T-helper 2 cell treated with Interferon-gamma antibody and Interleukin-4, amounts not matched to agents 5 μg/mL and 100 μg/mL, for 36 hours (primary cell): ENCODE data around the gene RABGAP1.
"Not testable (repeated sequence)": the region's sequence is repeated elsewhere in the genome, so short reads cannot be mapped to it uniquely, and the experiment has no call there.

Source experiments
- DNase-seq: peaks from one replicate; pipeline ENCODE4 v3.0.0; 2021; ENCODE audit warnings: low spot score
- H3K27ac Mint-ChIP-seq: one replicate; pipeline ENCODE4 v1.8.0; 2021; ENCODE audit warnings: mild to moderate bottlenecking, mixed read lengths
- H3K27me3 Mint-ChIP-seq: one replicate; pipeline ENCODE4 v1.8.0; 2021; ENCODE audit warnings: low read depth, mixed read lengths
- H3K36me3 Mint-ChIP-seq: one replicate; pipeline ENCODE4 v1.8.0; 2021; ENCODE audit warnings: low read depth, mixed read lengths
- H3K4me1 Mint-ChIP-seq: one replicate; pipeline ENCODE4 v1.8.0; 2021; ENCODE audit warnings: low read depth, mixed read lengths
- H3K4me3 Mint-ChIP-seq: one replicate; pipeline ENCODE4 v1.8.0; 2022; ENCODE audit warnings: mild to moderate bottlenecking, moderate library complexity, mixed read lengths
- H3K9me3 Mint-ChIP-seq: one replicate; pipeline ENCODE4 v1.8.0; 2021; ENCODE audit warnings: mixed read lengths

Gene RABGAP1

GRCh38 chr9:122940749-122941581 is at the start of gene RABGAP1:
RABGAP1 (plus strand) TSS chr9:122941020; CDS start chr9:122957060, 16,040 bp downstream.
- H3K4me1 Mint-ChIP-seq, result peaks cover 26% of the 10 kb centered on the region
- peaks cover 19% of the 10 kb centered on the region for H3K36me3 Mint-ChIP-seq
- peak within 1 kb of the TSS; percentile 95 for H3K27ac Mint-ChIP-seq
- DNase-seq, result peak; percentile 97
- H3K9me3 Mint-ChIP-seq, result no peaks in the 10 kb centered on the region
- H3K27me3 Mint-ChIP-seq, result no peaks in the 10 kb centered on the region
- H3K4me3 Mint-ChIP-seq, result peak within 1 kb of the TSS; percentile 97

GRCh38 chr9:122897969-122898368 is 42.9 kb upstream of the RABGAP1 start:
- Mint-ChIP-seq H3K4me1 (peaks cover 14% of the 10 kb centered on the region), H3K36me3 (peaks cover 28% of the 10 kb centered on the region), H3K27ac (no peak overlapping the region), H3K9me3 (no peaks in the 10 kb centered on the region), H3K4me3 (no peak overlapping the region), H3K27me3 (no peaks in the 10 kb centered on the region)
- no peak for DNase-seq

DNA sequence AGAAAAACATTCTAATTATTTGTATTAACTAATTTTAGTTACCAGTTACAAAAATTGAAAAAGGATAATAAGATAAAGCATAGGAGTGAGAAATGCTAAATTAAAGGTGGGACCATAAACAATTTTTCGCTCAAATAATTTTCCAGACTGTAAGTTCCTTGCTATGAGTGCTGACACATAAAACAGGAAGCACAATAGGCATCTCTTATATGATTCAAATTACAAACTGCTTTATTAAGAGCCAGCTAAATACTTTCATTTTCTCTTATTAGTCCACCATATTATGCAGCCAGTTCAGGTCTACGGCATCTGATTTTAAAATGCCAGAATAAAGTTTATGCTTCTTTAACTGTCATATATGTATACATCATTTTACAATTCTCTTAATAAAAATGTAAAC is 40.0 kb upstream of the RABGAP1 start:
- peaks cover 17% of the 10 kb centered on the region for H3K36me3 Mint-ChIP-seq
- peaks cover 25% of the 10 kb centered on the region for H3K4me1 Mint-ChIP-seq
- H3K27ac Mint-ChIP-seq, result peak overlapping the region; percentile 69
- no peak for DNase-seq
- H3K27me3 Mint-ChIP-seq, result no peaks in the 10 kb centered on the region
- H3K9me3 Mint-ChIP-seq, result no peaks in the 10 kb centered on the region
- H3K4me3 Mint-ChIP-seq, result peak overlapping the region; percentile 71

GRCh38 chr9:122904466-122904822 is 36.4 kb upstream of the RABGAP1 start:
- Mint-ChIP-seq H3K9me3 (no peaks in the 10 kb centered on the region), H3K27ac (peak overlapping the region; percentile 83), H3K4me1 (peaks cover 17% of the 10 kb centered on the region), H3K36me3 (peaks cover 7% of the 10 kb centered on the region), H3K4me3 (peak overlapping the region; percentile 95), H3K27me3 (no peaks in the 10 kb centered on the region)
- peak; percentile 36 for DNase-seq

GRCh38 chr9:122904823-122905710 is 35.8 kb upstream of the RABGAP1 start, which contains the start of gene RC3H2:
RC3H2 (minus strand) TSS chr9:122905359; CDS start chr9:122897509, 7,850 bp downstream.
- peak; percentile 98 for DNase-seq
- Mint-ChIP-seq H3K27ac (peak within 1 kb of the TSS; percentile 92), H3K9me3 (no peaks in the 10 kb centered on the region), H3K4me1 (peaks cover 16% of the 10 kb centered on the region), H3K27me3 (no peaks in the 10 kb centered on the region), H3K36me3 (peaks cover 10% of the 10 kb centered on the region), H3K4me3 (peak within 1 kb of the TSS; percentile 95)

GRCh38 chr9:122906122-122906521 is 34.7 kb upstream of the RABGAP1 start:
- not testable (repeated sequence) for H3K27me3 Mint-ChIP-seq, H3K27ac Mint-ChIP-seq, H3K4me3 Mint-ChIP-seq, DNase-seq, H3K9me3 Mint-ChIP-seq
- Mint-ChIP-seq H3K4me1 (peaks cover 19% of the 10 kb centered on the region), H3K36me3 (peaks cover 11% of the 10 kb centered on the region)

- no peak for DNase-seq
- Mint-ChIP-seq H3K9me3 (no peaks in the 10 kb centered on the region), H3K36me3 (peaks cover 23% of the 10 kb centered on the region), H3K27me3 (no peaks in the 10 kb centered on the region), H3K4me1 (peaks cover 30% of the 10 kb centered on the region), H3K4me3 (peak overlapping the region; percentile 95), H3K27ac (peak overlapping the region; percentile 97)
Observed at GRCh38 chr9:122912671-122912963, 28.2 kb upstream of the RABGAP1 start.

GRCh38 chr9:122912964-122913673 is 27.7 kb upstream of the RABGAP1 start, which contains the start of gene ZBTB6:
ZBTB6 (minus strand) TSS chr9:122913323; CDS start chr9:122912072, 1,251 bp downstream.
- Mint-ChIP-seq H3K36me3 (peaks cover 21% of the 10 kb centered on the region), H3K27me3 (no peaks in the 10 kb centered on the region), H3K4me1 (peaks cover 30% of the 10 kb centered on the region), H3K4me3 (peak within 1 kb of the TSS; percentile 95), H3K27ac (peak within 1 kb of the TSS; percentile 97), H3K9me3 (no peaks in the 10 kb centered on the region)
- DNase-seq, result peak; percentile 60

- Mint-ChIP-seq H3K4me1 (peaks cover 6% of the 10 kb centered on the region), H3K4me3 (no peak overlapping the region), H3K36me3 (peaks cover 11% of the 10 kb centered on the region), H3K27me3 (no peaks in the 10 kb centered on the region), H3K27ac (no peak overlapping the region), H3K9me3 (no peaks in the 10 kb centered on the region)
- DNase-seq, result no peak
Observed at GRCh38 chr9:122918310-122918709, 22.5 kb upstream of the RABGAP1 start.

DNA sequence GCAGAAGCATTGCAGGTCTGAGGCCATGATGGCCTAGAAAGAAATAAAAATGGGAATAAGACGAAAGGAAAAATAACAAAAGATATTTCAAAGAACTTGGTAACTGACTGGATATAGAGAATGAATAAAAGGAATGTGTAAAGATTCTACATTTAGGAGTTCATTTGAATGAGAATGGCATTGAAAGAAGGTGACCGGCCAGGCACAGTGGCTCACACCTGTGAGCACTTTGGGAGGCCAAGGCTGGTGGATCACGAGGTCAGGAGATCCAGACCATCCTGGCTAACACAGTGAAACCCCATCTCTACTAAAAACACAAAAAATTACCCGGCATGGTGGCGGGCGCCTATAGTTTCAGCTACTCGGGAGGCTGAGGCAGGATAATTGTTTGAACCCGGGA is 18.1 kb upstream of the RABGAP1 start:
- Mint-ChIP-seq H3K36me3 (peaks cover 9% of the 10 kb centered on the region), H3K27me3 (no peaks in the 10 kb centered on the region), H3K4me1 (no peaks in the 10 kb centered on the region), H3K4me3 (no peak overlapping the region), H3K27ac (no peak overlapping the region), H3K9me3 (no peaks in the 10 kb centered on the region)
- DNase-seq, result no peak

DNA sequence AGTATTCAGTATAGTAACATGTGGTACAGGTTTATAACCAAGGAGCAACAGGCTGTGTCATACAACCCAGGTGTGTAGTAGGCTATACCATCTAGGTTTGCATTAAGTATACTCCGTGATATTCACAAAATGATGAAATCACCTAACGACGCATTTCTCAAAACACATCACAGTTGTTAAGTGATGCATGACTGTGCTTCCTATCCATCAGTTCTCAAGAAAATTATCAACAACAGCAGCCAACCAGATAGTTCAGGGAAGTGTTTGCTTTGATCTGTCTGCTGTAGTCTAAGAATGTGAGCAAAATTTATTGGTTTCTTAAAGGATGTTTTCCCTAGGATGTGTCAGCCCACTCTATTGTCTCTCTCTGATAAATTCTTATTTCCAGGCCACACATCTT is 16.9 kb upstream of the RABGAP1 start:
- Mint-ChIP-seq H3K36me3 (peaks cover 6% of the 10 kb centered on the region), H3K9me3 (no peaks in the 10 kb centered on the region), H3K27ac (no peak overlapping the region), H3K4me1 (no peaks in the 10 kb centered on the region), H3K4me3 (no peak overlapping the region), H3K27me3 (no peaks in the 10 kb centered on the region)
- DNase-seq, result no peak

- no peaks in the 10 kb centered on the region for H3K9me3 Mint-ChIP-seq
- H3K36me3 Mint-ChIP-seq, result peaks cover 3% of the 10 kb centered on the region
- H3K27ac Mint-ChIP-seq, result no peak overlapping the region
- no peaks in the 10 kb centered on the region for H3K27me3 Mint-ChIP-seq
- peaks cover 9% of the 10 kb centered on the region for H3K4me1 Mint-ChIP-seq
- no peak for DNase-seq
- H3K4me3 Mint-ChIP-seq, result no peak overlapping the region
Observed at GRCh38 chr9:122929796-122930354, 10.9 kb upstream of the RABGAP1 start.

DNA sequence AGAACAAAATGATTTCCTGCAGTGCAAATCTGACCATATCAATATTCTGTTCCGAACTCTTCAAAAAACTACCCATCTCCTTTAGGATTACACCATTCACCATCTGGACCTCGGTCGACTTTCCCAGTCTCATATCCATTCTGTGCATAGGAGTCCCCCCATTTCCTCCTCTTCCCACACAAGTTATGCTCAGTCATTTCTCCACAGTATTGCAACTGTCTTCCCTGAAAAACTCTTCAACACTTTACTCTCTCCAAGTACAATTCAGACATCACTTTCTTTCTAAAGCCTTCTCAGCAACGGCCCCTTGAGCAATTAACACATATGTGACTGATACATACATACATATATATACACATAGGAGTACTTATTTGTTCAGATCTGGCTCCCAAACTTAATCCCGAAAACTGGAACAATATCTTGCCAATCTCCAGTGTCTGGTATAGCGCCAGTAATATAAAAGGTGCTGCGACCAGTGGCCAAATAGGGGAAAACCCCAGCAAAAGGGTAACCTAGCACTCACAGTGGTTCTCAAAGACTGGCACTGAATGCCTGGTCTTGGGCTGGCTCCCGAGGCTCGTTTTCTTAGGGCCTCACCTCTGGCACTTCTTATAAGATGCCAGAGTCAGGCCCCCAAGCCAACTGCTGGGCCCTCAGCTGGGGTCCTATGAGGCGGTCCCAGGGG is 10.1 kb upstream of the RABGAP1 start:
- H3K27me3 Mint-ChIP-seq, result no peaks in the 10 kb centered on the region
- DNase-seq, result no peak
- H3K36me3 Mint-ChIP-seq, result peaks cover 4% of the 10 kb centered on the region
- H3K27ac Mint-ChIP-seq, result no peak overlapping the region
- H3K4me3 Mint-ChIP-seq, result no peak overlapping the region
- H3K9me3 Mint-ChIP-seq, result no peaks in the 10 kb centered on the region
- H3K4me1 Mint-ChIP-seq, result peaks cover 12% of the 10 kb centered on the region
